CD4-positive, alpha-beta T cell treated with Interleukin-2 at 100 ng/mL for 4 hours (primary cell): ENCODE data around the gene MYL11.
"Not testable (repeated sequence)": the region's sequence is repeated elsewhere in the genome, so short reads cannot be mapped to it uniquely, and the experiment has no call there.

Experiments
- DNase-seq: peaks from one replicate; pipeline ENCODE4 v3.0.0-alpha.2; 2020; ENCODE audit warnings: low spot score

Gene MYL11

DNA sequence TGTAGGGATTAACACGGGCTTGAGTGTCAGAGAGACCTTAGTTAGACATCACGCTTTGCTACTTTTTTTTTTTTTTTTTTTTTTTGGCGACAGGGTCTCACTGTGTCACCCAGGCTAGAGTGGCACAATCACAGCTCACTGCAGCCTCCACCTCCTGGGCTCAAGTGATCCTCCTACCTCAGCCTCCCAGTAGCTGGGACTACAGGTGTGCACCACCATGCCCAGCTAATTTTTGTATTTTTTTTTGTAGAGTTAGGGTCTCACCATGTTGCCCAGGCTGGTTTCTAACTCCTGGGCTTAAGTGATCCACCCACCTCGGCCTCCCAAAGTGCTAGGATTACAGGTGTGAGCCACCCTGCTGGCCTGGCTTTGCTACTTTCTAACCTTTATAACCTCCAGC, 22.0 kb downstream of the MYL11 start:
- not testable (repeated sequence) for DNase-seq

DNA sequence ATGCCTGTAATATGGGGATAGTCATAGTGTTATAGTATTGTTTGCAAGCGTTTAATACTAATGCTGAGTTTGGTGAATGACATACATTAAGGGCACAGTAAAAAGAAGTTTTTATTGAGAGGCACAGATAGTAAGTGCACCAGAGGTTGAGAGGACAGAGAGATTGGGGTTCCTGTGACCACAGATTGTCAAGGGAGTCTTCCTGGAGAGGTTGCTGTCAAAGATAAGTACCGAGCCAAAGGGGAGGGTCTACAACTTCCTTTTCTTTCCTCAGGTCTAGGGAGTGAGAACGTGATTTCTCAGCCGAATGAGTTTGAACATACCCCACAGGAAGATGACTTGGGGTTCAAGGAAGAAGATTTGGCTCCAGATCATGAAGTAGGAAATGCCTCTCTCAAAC, 22.5 kb downstream of the MYL11 start:
- DNase-seq = no peak

GRCh38 chr16:30397776-30398660, 23.4 kb downstream of the MYL11 start:
- DNase-seq = no peak

- DNase-seq = no peak
These were observed 24.2 kb downstream of the MYL11 start for GRCh38 chr16:30398661-30399434.

DNA sequence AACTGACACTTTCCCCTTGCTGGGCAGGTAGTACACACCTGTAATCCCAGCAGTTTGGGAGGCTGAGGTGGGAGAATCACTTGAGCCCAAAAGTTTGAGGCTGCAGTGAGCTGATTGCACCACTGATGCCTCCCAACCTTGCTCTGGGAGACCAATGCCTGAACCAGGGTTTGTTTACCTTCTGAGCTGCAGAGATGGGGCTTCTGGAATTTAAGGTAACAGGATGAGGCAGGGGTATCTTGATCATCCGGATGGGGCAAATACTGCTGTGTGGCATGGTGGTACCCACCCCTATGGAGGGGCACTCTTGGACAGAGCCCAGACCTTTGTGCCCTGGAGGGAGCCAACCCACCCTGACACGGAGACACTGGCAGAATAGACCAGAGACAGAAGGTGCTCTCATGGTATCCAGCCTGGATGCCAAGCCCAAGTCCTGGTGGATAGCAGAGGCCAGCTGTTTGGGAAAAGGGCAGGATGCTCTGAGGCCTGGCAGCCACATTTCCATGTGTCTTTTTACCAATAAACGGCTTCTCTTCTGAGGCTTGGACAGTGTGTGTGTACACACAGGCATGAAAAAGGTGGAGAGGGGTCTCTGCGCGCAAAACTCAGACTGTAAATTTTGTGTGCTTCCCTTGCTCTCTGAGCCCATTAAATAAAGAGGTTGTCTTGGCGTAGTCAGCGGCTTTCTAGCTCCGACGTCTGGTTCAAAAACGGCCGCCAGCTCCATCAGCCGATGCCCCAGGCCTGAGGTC, 25.0 kb downstream of the MYL11 start:
- no peak for DNase-seq

DNA sequence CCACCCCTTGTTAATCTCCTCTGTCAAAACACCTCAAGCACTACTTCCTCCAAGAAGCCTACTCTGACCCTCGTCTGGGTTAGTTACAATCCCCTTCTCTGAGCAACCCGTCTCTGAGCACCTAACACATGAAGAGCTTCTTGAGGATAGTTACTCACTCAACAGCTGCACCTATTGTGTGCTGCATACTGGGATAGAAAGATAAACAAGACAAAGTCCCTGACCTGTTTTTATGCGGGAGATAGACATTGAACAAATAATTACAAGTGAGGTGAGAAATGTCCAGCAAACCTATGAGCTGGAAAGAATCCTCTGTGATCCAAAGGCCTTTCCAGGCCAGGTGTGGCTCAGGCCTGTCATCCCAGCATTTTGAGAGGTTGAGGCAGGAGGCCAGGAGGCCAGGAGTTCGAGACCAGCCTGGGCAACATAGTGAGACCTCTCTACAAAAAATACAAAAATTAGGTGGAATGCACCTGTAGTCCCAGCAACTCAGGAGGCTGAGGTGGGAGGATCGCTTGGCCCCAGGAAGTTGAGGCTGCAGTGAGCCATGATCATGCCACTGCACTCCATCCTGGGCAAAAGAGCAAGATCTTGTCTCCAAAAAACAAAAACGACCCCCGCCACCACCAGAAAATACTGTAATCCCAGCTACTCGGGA, 27.3 kb downstream of the MYL11 start:
- DNase-seq = no peak

GRCh38 chr16:30406795-30407101, 32.1 kb downstream of the MYL11 start:
- no peak for DNase-seq

DNA sequence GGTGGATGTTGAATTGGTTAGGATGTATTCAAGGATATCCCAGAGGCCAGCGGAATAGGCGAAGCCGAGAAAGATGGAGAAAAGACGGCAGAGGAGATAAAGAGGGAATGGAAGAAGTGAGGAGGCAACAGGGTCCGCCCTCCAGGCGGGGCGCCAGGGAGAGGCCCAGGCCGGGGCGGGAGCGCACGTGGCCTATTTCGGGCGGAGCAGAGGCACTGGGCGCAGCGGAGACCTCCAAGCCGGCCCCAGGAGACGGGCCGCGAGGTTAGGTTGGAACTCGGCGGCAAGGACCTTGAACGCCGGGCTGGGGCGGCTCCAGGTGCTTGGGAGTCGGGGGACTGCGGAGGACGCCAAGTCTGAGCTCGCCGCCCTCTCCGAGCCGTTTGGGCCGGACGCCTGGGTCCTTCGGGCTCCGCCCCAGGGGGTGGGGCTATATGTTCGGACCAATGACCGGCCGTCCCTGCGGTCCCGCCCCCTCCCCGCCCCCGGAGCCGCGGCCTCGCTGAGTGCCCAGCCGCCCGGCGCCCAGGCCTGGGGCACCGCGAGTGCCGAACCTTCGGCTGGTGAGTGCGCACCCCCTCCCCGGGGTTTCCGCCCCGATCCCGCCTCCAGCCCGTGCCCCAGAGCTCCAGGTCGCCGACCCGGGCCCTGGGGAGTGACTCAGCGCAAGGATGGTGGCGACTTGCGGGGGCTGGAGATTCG, 32.7 kb downstream of the MYL11 start, which contains the start of gene ZNF771:
Gene ZNF771, plus strand, starts transcription at position 505 of the 702 bp plus-strand sequence. CDS start 448 bp downstream, outside the sequence.
- DNase-seq = peak; percentile 89

DNA sequence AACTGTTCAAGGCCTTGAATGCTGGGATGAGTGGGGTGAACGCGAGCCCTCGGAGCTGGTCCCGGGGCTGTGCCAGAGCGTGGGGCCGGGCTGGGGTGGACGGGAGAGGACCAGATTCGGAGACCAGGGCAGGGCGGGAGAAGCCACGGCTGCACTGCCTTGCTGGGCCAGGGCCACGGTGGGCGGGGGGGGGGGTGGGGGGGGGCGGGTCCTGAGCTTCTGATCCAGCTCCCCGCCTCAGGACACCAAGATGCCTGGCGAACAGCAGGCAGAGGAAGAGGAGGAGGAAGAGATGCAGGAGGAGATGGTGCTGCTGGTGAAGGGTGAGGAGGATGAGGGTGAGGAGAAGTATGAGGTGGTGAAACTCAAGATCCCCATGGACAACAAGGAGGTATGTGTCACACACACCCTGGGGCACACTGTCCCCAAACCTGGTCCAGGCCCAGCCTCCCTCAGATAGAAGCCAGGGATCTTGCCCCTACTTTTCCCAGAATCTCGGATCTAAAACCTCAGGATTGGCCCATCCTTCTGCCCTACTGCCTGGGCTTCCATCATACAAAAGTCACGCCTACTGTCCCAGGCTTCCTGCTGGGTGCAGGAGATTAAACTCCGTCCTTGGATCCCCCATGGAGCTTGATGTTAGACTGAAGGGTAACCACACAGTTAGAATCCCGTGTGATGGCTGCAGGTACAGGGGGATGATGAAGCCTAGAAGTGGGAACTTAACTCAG, 33.4 kb downstream of the MYL11 start:
- no peak for DNase-seq

DNA sequence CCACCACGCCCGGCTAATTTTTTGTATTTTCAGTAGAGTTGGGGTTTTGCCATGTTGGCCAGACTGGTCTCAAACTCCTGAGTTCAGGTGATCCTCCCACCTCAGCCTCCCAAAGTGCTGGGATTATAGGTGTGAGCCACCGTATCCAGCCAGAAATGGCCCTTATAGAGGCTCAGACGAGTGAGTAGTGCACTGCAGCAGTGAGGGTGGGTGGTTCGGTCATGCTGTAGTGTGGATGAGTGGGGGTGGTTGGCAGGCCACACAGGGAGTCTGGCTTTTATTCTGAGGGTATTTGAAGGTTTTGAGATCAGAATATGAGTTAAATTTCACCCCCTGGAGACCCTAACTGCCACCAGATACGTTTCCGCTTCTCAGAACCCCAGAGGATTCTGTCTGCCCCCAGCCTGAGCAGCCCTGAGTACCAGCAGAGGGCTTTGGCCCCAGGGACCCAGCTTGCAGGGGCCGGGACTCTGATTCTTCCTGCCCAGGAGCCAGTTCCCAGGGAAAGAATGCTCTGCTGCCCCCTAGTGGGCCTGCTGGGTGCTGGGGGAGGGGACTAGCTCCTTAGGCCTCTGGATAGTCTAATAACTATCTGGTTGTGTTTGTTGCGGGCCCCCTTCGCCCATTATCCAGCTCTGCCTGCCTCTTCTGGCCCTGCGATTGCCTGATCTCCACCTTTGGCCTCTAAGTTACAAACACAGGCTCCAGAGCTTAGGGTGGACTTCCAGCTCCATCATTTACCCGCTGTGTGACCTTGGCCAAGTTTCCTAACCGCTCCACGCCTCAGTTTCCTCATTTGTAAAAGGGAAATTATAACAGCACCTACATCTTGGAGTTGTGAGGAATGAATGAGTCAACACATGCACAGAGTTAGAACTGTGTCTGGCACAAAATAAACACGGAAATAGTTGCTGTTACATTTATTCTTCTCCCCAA, 34.8 kb downstream of the MYL11 start:
- peak; percentile 94 for DNase-seq

DNA sequence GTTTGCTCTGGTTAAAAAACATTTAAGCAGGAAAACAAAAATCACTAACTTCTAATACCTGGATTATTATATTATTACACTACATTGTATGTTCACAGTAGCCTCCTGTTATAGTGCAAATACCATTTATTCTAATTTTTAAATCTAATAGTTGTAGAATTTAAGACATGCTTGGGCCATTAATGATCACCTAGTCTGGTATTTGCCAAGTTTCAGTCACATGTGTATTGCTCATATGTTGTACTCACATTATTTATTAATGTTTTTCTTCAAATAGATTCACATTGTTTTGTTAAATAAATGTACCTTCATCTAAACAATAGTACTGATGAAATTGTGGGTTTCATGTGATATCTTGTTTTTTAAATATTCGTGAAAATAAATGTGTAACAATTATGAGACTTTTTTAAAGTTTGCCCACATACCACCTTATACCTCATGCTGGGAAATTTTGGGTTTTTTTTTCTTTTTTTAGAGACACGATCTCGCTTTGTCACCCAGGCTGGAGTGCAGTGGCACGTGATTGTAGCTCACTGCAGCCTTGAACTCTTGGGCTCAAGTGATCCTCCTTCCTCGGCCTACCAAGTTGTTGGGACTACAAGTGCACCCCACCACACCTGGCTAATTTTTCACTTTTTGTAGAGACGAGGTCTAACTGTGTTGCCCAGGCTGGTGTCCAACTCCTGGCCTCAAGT, 38.7 kb downstream of the MYL11 start:
- DNase-seq = no peak

GRCh38 chr16:30414159-30414558, 39.6 kb downstream of the MYL11 start:
- DNase-seq = no peak

DNA sequence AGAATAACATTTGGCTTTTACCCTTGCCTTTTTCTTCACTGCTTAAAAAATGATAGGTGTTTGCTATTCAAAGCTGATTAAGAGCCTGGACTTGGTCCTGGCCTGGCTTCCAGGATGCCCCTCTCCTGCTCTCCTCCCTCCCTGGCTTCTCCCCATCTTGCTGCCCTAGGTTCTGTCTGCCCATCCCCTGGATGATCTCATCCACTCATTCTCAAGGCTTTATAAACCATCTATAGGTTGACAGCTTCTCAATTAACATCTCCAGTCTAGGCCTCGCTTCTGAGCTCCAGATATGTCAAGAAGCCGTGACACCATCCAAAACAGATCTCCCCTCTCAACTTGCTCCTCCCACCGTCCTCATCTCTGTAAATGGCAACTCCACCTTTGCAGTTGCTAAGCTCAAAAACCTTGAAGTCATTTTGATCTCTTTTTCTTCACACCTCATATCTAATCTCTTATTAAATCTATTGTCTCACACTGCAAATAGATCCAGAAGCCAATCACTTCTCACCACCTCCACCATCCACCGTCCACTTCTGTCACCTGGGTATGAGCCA, 41.5 kb downstream of the MYL11 start:
- no peak for DNase-seq

- DNase-seq = no peak
These were observed 42.3 kb downstream of the MYL11 start for GRCh38 chr16:30416624-30417528.

DNA sequence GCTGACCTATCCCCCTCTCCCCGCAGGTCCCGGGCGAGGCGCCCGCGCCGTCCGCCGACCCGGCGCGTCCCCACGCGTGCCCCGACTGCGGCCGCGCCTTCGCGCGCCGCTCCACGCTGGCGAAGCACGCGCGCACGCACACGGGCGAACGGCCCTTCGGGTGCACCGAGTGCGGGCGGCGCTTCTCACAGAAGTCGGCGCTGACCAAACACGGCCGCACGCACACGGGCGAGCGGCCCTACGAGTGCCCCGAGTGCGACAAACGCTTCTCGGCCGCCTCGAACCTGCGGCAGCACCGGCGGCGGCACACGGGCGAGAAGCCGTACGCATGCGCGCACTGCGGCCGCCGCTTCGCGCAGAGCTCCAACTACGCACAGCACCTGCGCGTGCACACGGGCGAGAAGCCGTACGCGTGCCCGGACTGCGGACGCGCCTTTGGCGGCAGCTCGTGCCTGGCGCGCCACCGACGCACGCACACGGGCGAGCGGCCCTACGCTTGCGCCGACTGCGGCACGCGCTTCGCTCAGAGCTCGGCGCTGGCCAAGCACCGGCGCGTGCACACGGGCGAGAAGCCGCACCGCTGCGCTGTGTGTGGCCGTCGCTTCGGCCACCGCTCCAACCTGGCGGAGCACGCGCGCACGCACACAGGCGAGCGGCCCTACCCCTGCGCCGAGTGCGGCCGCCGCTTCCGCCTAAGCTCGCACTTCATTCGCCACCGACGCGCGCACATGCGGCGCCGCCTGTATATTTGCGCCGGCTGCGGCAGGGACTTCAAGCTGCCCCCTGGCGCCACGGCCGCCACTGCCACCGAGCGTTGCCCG, 43.1 kb downstream of the MYL11 start:
- peak; percentile 89 for DNase-seq

GRCh38 chr16:30418350-30419181, 44.0 kb downstream of the MYL11 start:
- no peak for DNase-seq
